GM06990 (cell line): Measurements from ENCODE around the gene PIM1.
"Not testable (repeated sequence)": the region's sequence is repeated elsewhere in the genome, so short reads cannot be mapped to it uniquely, and the experiment has no call there.

Source experiments
- DNase-seq: peaks from one replicate; pipeline ENCODE4 v3.0.0-alpha.2; 2011; ENCODE audit not compliant: insufficient read length; ENCODE audit errors: extremely low read depth
- H3K27me3 ChIP-seq: replicated peaks from 2 replicates; pipeline ENCODE4 v1.6.0; 2011; ENCODE audit warnings: low read length; ENCODE audit not compliant: control insufficient read depth, insufficient read depth
- H3K36me3 ChIP-seq: 2 replicates; pipeline ENCODE4 v1.5.1; 2011; ENCODE audit warnings: low read length; ENCODE audit not compliant: control insufficient read depth, insufficient read depth
- H3K4me3 ChIP-seq: replicated peaks from 2 replicates; pipeline ENCODE4 v1.5.1; 2011; ENCODE audit warnings: low read depth, mild to moderate bottlenecking, control low read depth, low read length
- TF ChIP-seq, protein P1 (sequence below): IDR thresholded peaks from 2 replicates; pipeline ENCODE4 v1.5.1; 2011; ENCODE audit warnings: low read length, control low read depth, mild to moderate bottlenecking, inconsistent platforms; ENCODE audit not compliant: insufficient read depth, poor library complexity, severe bottlenecking

PIM1 gene

DNA sequence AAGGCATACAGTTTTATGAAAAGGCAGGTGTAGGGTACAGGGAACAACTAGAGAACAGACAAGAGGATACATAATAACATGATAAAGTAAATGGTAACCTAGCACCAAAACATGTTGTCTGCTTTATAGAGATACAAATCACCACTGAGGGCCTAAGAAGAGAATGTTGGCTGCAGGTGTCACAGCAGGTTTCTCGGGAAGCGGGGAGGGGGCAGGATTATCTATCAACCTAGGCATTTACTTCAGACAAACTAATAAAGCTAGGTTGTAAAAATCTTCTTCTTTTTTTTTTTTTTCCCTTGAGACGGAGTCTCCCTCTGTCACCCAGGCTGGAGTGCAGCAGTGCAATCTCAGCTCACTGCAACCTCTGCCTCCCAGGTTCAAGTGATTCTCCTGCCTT lies 22.7 kb downstream of the PIM1 start:
- H3K4me3 ChIP-seq: no peak overlapping the region
- TF ChIP-seq, protein P1, sequence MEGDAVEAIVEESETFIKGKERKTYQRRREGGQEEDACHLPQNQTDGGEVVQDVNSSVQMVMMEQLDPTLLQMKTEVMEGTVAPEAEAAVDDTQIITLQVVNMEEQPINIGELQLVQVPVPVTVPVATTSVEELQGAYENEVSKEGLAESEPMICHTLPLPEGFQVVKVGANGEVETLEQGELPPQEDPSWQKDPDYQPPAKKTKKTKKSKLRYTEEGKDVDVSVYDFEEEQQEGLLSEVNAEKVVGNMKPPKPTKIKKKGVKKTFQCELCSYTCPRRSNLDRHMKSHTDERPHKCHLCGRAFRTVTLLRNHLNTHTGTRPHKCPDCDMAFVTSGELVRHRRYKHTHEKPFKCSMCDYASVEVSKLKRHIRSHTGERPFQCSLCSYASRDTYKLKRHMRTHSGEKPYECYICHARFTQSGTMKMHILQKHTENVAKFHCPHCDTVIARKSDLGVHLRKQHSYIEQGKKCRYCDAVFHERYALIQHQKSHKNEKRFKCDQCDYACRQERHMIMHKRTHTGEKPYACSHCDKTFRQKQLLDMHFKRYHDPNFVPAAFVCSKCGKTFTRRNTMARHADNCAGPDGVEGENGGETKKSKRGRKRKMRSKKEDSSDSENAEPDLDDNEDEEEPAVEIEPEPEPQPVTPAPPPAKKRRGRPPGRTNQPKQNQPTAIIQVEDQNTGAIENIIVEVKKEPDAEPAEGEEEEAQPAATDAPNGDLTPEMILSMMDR: no peak
- no peak for DNase-seq
- no peaks in the 10 kb centered on the region for H3K36me3 ChIP-seq
- no peaks in the 10 kb centered on the region for H3K27me3 ChIP-seq

DNA sequence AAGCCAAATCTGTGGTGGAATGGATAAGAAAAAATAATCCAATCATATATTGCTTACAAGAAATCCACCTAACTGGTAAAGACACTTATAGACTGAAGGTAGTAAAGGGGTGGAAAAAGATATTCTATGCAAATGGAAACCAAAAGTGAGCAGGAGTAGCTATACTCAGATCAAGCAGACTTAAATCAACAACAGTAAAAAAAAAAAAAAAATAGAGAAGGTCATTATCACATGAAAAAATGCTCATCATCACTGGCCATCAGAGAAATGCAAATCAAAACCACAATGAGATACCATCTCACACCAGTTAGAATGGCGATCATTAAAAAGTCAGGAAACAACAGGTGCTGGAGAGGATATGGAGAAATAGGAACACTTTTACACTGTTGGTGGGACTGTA lies 24.9 kb downstream of the PIM1 start:
- H3K36me3 ChIP-seq, H3K4me3 ChIP-seq, DNase-seq, H3K27me3 ChIP-seq: not testable (repeated sequence)

DNA sequence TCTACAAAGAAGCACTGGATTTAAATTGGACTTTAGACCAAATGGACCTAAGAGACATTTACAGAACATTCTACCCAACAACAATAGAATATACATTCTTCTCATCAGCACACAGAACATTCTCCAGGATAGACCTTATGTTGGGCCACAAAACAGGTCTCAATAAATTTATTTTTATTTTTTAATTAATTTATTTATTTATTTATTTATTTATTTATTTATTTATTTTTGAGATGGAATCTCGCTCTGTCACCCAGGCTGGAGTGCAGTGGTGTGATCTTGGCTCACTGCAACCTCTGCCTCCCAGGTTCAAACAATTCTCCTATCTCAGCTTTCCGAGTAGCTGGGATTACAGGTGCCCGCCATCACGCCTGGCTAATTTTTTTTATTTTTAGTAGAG lies 26.5 kb downstream of the PIM1 start:
- DNase-seq, H3K27me3 ChIP-seq, H3K4me3 ChIP-seq, H3K36me3 ChIP-seq: not testable (repeated sequence)

DNA sequence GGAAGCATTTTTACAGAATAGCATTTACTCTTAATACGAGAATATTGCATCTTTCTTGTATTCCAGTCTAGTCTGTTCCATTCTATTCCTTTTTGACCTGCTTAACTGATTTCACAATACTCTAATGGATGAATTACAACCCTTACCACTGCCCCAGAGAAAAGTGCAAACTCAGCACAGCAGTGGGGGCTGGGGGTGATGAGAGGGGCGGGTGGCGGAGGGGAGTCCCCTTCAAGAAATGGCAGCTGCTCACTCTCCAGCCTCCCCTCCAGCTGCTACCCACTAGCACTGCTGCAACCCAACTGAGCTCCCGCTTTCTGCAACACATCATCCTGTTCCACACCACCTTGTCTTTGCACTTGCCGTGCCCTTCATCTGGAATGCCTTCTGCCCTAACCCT lies 30.1 kb downstream of the PIM1 start:
- Histone ChIP-seq H3K27me3 (no peaks in the 10 kb centered on the region), H3K4me3 (no peak overlapping the region), H3K36me3 (no peaks in the 10 kb centered on the region)
- DNase-seq: no peak
- TF ChIP-seq, protein P1: no peak

DNA sequence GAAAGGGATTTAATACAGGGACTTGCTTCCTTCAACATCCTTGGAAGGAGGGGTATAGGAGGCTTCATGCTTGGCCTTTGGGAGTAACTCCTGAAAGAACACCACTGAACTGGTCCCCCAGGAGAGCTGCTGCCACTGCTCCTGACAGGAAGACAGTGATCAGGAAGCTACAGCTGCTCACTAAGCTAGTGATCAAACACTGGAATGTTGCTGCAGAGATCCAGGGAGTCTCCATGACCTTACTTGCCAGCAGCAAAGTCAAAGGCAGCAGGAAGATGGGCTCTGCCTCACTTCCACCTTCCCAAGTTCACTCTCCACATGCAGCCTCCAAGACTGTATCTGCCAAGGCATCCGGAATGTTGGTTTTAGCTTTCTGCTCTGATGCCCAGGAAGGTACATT lies 31.8 kb downstream of the PIM1 start:
- TF ChIP-seq, protein P1: no peak
- Histone ChIP-seq H3K27me3 (no peaks in the 10 kb centered on the region), H3K36me3 (no peaks in the 10 kb centered on the region), H3K4me3 (no peak overlapping the region)
- DNase-seq: no peak

DNA sequence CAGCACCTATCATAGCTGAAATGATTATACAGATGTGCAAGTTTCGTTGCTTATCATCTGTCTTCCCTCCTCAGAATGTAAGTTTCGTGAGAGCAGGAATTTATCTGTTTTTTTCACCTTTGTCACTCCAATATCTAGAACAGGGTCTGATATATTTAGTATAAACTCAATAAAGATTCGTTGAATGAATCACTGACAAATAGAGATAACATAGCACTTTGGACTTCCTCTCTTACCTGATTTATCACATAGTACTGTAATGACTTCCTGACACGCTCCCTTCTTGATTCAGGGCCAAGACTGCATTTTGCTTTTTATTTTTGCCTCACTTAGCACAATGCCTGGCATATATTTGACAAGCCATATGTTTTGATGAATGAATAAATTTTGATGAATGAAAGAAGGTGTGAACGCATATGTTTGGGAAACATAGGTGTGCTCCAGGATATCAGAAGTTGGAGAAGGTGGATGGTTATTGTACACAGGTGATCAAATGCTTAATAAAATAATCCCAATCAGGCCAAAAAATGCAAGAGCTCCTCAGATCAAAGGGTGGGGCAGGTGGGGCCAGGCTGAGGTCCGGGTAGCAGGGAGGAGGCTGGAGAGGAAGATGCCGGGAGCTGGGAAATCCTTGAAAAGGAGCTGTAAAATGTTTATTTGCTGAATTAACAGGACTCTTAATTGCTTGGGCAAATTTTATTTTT lies 33.0 kb downstream of the PIM1 start:
- Histone ChIP-seq H3K36me3 (no peaks in the 10 kb centered on the region), H3K27me3 (no peaks in the 10 kb centered on the region), H3K4me3 (no peak overlapping the region)
- no peak for DNase-seq
- TF ChIP-seq, protein P1: no peak
